Fibroblast of gingiva (primary cell): Measurements from ENCODE around the gene SNTG2.
A peak's percentile ranks its signal among the peaks of the same experiment; 100 is the strongest.

Experiments
- DNase-seq: peaks from one replicate; pipeline ENCODE4 v3.0.0-alpha.2; 2011; ENCODE audit warnings: low read depth

SNTG2 gene

DNA sequence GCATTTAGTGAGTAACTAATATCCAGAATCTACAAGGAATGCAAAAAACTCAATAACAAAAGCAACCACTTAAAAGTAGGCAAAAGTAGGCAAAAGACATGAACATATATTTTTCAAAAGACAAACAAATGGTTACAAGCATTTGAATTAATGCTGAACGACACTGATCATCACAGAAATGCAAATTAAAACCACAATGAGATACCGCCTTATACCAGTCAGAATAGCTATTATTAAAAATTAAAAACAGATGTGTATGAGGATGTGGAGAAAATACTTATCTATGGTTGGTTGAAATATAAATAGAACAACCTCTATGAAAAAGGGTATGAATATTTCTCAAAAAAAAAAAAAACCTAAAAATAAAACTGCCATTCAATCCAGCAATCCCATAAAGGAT is 51.7 kb downstream of the SNTG2 start:
- DNase-seq = no peak

DNA sequence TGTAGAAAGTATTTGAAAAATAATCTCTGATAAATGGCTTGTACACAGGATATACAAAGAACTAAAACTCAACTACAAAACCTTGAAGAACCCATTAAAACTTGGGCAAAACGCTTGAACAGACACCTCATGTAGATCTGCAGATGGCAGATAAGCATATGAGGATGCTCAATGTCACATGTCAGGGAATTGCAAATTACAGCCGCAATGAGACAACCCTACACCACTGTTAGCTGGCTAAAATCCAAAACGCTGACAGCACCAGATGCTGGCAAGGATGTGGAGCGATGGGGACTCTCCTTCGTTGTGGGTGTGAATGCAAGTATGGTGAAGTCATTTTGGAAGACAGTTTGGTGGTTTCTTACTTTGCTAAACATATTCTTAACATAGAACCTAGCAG is 53.7 kb downstream of the SNTG2 start:
- DNase-seq = no peak

DNA sequence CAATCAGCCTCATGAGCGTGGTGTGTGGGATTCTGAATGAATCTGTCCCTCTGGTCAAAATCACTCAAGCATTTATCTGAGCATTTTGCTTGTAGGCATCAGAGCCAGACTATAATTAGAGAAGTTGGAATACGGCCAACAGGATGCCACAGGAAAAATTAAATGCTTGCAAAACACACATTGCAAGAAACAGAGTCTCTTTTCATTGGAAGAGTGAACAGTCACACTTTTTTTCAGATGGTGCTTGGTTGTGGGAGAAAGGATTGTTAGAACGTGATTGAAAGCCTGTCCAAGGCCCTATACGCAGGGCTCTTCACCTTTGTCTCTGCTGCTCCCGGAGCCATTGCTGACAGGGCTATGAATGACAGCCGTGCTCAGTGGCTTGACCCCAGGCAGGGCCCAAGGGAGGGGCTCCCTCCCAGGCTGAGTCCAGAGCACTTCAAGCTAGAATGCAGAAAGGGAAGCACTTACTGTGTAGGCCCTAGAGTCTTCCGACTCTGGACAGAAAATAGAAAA is 59.8 kb downstream of the SNTG2 start:
- DNase-seq = no peak

DNA sequence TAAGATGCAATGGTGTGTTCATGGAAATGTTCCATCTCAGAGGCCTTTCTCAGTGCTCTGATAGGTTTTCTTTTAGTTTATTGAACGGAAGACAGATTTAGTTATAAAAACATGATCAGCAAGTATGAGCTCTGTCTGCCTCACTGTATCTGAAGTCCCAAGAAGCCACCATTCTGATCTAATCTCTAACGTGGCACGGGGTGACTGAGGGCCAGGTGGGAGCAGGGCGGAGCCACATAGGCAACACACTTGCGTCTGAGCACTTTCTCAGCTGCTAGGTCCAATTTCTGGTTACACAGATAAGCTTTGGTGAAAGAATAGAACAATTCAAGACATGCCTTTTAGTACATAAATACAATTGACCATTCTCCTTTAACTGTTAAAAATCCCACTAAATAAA is 60.4 kb downstream of the SNTG2 start:
- DNase-seq = no peak

GRCh38 chr2:1011985-1012384 is 61.3 kb downstream of the SNTG2 start:
- DNase-seq = no peak

DNA sequence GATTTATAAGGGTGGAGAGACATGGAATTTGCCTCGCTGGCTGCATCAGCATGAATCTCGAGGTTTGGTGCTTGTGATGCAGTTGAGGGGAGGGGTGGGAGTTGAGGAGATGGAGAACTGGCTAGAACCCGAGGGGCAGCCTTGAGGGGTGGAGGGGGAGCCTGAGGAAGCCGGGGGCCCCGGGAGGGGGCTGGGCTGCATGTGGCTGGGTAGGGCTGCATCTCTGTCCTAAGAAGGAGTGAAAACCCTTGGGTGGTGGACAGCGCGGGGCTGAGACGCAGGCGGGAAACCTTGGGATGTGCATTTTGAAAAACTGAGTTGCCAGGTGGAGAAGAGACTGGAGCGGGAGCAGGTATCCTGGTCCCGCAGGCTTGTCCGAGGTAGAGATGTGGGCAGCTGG is 64.2 kb downstream of the SNTG2 start:
- no peak for DNase-seq

GRCh38 chr2:1016500-1016899 is 65.9 kb downstream of the SNTG2 start:
- no peak for DNase-seq

- DNase-seq = no peak
Measured at GRCh38 chr2:1017827-1018226, 67.2 kb downstream of the SNTG2 start.

DNA sequence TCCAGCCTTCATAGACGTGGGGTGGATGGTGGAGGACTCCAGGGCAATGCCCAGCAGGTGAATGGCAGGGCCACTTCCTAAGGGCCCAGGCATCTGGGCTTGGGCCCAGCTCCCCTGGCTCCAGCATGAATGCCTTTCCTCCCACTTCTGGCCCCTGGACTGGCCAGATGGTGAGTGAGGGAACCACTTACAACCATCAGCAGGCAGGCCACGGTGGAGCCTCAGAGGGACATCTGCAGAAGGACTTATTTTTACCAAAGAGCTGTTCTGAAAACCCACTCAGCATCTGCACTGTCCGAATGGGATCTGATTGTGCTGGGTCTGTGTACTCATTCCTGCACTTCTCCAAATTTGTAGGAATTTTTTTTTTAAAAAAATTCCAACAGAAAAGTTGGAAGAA is 69.6 kb downstream of the SNTG2 start:
- no peak for DNase-seq

DNA sequence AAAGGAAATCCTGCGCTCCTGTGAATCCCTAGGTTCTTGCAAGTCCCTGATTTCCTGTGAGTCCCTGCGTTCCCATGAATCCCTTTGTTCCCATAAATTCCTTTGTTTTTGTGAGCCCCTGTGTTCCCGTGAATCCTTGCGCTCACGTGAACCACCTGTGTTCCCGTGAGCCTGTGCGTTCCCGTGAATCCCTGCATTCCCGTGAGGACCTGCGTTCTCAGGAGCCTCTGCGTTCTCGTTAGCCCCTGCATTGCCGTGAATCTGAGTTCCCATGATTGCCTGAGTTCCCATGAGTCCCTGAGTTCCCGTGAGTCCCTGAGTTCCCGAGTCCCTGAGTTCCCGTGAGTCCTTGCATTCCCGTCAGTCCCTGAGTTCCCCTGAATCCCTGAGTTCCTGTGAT is 71.5 kb downstream of the SNTG2 start:
- DNase-seq = no peak

GRCh38 chr2:1024981-1025380 is 74.3 kb downstream of the SNTG2 start:
- DNase-seq = peak; percentile 35

DNA sequence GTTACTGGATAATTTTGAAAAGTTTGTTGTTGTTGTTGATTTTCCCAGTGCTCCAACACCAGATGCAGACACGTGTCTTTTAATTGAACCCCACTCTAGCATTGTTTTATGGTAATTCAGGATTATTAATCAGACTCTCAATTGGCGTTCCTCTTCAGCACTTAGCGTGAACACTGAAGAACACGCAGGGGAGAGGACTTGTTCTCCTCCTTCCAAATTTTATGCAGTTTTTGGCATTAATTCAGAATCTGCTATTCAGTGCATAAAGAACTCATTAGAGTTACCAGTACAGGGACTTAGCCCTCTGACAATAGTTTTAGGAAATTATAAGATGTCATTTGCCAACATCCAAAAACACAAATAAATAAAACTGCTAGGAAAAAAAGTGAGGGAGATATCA is 75.5 kb downstream of the SNTG2 start:
- no peak for DNase-seq

DNA sequence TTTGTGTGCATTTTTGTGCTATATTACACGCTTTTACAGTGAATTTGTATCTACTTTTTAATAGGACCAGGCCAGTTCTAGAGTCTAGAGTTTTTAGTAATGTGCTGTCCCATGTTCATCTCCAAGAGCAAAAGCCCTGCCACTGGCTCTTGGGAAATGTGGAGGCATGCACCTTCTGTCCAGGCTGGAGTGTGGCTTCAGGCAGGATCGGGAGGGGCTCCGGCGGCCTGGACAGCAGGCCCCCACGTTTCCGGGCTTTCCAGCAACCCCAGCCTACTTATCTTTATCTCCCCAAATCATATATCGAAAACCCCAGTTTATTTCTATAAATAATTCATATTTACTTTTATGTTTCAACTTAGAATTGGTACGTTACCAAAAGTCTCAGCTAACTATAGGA is 78.2 kb downstream of the SNTG2 start:
- DNase-seq = no peak

DNA sequence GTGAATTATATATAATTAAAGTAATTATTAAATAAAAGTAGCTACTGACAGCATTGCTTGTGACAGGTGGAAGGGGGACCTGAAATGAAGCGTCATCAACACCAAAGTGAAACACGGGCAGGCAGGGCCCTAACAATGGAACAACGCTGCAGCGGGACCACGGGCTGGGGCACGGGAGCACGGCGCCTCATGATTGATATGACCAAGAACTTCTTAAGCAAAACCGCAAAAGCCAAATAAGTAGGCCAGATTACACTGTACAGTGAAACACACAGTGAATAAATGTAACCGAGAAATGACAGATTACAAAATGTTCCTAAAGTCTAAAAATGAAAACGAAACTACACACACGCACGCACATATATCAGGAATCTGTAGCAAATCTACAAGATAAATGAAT is 81.4 kb downstream of the SNTG2 start:
- no peak for DNase-seq

- DNase-seq = no peak
Measured at GRCh38 chr2:1033069-1033468, 82.4 kb downstream of the SNTG2 start.

DNA sequence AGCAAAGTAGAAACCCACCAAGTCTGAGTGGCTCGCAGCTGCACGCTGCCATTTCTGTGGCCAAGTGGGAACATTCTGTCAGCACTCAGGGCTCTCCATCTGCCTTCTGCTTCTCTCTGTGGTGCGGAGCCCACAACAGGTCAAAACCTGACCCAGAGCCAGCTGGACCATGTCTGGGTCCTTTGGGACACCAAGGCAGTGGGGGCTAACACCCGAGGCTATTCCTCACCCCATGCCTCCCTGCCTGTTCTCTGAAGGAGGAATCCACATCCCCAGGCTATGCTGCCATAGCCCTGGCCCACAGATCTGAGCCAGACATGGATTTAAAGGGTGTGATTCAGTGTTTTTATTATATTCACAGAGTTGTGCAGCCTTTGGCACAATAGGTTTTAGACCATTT is 86.4 kb downstream of the SNTG2 start:
- DNase-seq = no peak

GRCh38 chr2:1039549-1039948 is 88.9 kb downstream of the SNTG2 start:
- DNase-seq = no peak

- no peak for DNase-seq
Measured at GRCh38 chr2:1041012-1041805, 90.6 kb downstream of the SNTG2 start.

DNA sequence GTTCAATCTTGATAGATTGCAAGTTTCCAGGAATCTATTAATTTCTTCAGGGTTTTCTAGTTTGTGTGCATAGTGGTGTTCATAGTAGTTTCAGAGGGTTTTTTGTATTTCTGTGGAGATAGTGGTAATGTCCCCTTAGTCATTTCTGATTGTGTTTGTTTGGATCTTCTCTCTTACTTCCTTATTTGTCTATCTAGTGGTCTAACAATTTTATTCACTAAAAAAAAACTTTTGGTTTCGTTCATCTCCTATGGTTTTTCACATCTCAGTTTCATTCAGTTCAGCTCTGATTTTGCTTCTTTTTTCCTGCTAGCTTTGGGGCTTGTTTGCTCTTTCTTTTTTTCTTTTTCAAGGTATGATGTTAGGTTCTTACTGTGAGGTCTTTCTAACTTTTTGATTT is 94.5 kb downstream of the SNTG2 start:
- no peak for DNase-seq

GRCh38 chr2:1046067-1046466 is 95.4 kb downstream of the SNTG2 start:
- DNase-seq = no peak

DNA sequence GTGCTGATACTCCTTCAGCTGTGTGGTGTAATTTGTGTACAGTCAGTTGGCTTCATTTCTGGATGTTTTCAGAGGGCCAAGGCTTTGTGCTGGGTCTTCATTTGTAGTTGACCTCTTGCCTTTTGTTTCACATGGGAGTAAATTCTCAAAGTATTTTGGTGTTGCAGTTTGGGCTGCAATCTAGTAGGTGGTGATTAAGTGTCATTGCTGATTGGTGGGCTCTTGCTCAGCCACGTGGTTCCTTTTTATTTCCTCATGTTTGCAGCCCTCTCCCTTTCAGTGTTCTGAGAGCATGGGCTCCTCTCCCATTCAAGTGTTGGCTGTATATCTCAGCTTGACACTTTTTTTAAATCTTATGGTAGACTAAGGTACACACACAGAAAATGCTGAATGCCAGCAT is 96.8 kb downstream of the SNTG2 start:
- DNase-seq = no peak

GRCh38 chr2:1049691-1050090 is 99.0 kb downstream of the SNTG2 start:
- DNase-seq = no peak

GRCh38 chr2:1051075-1051474 is 100.4 kb downstream of the SNTG2 start:
- DNase-seq = no peak

DNA sequence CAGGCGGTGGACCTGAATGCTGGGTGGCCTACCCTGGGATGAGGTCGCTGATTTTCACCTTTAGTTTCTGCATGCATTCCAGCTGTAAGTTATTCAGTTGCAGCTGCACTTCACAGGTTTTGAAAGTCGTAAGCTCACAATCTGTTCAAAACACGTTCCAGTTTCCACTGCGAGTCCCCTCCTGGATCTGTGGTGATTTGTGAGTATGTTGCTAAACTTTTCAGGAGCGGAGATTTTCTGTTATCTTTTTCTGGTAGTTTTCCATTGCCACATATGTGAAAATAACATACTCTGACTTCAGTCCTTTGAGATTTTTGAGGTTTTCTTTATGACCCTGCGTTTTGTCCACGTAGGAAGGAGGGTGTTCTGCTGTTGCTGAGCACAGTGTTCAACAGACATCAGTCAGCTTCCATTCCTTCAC is 102.1 kb downstream of the SNTG2 start:
- no peak for DNase-seq
